Measurements from ENCODE around the gene CALHM6.
A peak's percentile ranks its signal among the peaks of the same experiment; 100 is the strongest.

CALHM6 gene

GRCh38 chr6:116461331-116461931, at the start of gene CALHM6:
CALHM6 (plus strand) TSS chr6:116461375; CDS start chr6:116461930, 555 bp downstream.
- no peak for DNase-seq

GRCh38 chr6:116412270-116412669, 48.9 kb upstream of the CALHM6 start:
- DNase-seq, result no peak

GRCh38 chr6:116413357-116413756, 47.8 kb upstream of the CALHM6 start:
- DNase-seq, result no peak

GRCh38 chr6:116417661-116418060, 43.5 kb upstream of the CALHM6 start:
- no peak for DNase-seq

- DNase-seq, result no peak
These were observed 41.9 kb upstream of the CALHM6 start for GRCh38 chr6:116419069-116419786.

GRCh38 chr6:116420341-116420740, 40.8 kb upstream of the CALHM6 start:
- DNase-seq, result no peak

- no peak for DNase-seq
These were observed 38.9 kb upstream of the CALHM6 start for GRCh38 chr6:116422238-116422637.

- DNase-seq, result no peak
These were observed 37.2 kb upstream of the CALHM6 start for GRCh38 chr6:116424001-116424400.

- no peak for DNase-seq
These were observed 34.6 kb upstream of the CALHM6 start for GRCh38 chr6:116426551-116426950.

GRCh38 chr6:116429111-116429510, 32.1 kb upstream of the CALHM6 start:
- DNase-seq, result no peak

- no peak for DNase-seq
These were observed 30.3 kb upstream of the CALHM6 start for GRCh38 chr6:116430860-116431259.

- DNase-seq, result no peak
These were observed 29.1 kb upstream of the CALHM6 start for GRCh38 chr6:116431964-116432595.

- DNase-seq, result no peak
These were observed 27.9 kb upstream of the CALHM6 start for GRCh38 chr6:116433206-116433712.

GRCh38 chr6:116434056-116434725, 27.0 kb upstream of the CALHM6 start:
- no peak for DNase-seq

GRCh38 chr6:116436586-116436985, 24.6 kb upstream of the CALHM6 start:
- no peak for DNase-seq

GRCh38 chr6:116437656-116438055, 23.5 kb upstream of the CALHM6 start:
- no peak for DNase-seq

GRCh38 chr6:116438590-116439448, 22.4 kb upstream of the CALHM6 start:
- no peak for DNase-seq

- DNase-seq, result no peak
These were observed 21.6 kb upstream of the CALHM6 start for GRCh38 chr6:116439522-116440051.

- DNase-seq, result no peak
These were observed 18.1 kb upstream of the CALHM6 start for GRCh38 chr6:116443105-116443504.

GRCh38 chr6:116444092-116444491, 17.1 kb upstream of the CALHM6 start:
- DNase-seq, result peak; percentile 82

- no peak for DNase-seq
These were observed 16.6 kb upstream of the CALHM6 start for GRCh38 chr6:116444575-116444974.

- DNase-seq, result no peak
These were observed 16.1 kb upstream of the CALHM6 start for GRCh38 chr6:116445102-116445501.

All from hematopoietic multipotent progenitor cell treated with erythropoietin and hydrocortisone succinate and interleukin-3 and kit ligand, for 6 days (in vitro differentiated cells).